Colonic mucosa (tissue), 4 donors: ENCODE measurements around the gene CHST14. TPM values are rescaled to one million over a fixed set of nuclear protein-coding genes. Genes with fewer than 3 reads are reported as not detected.
A peak's percentile ranks its signal among the peaks of the same experiment; 100 is the strongest.

Source experiments
- DNase-seq: peaks from one replicate; pipeline ENCODE4 v3.0.0-alpha.2; 2020
- H3K27ac ChIP-seq: fragments of 200-600 bp; one replicate; pipeline ENCODE4 v1.8.0; 2021
- H3K27me3 ChIP-seq: fragments of 200-600 bp; one replicate; pipeline ENCODE4 v1.8.0; 2021
- H3K36me3 ChIP-seq: fragments of 200-600 bp; one replicate; pipeline ENCODE4 v1.8.0; 2021
- H3K4me1 ChIP-seq: fragments of 200-600 bp; one replicate; pipeline ENCODE4 v1.8.0; 2021; ENCODE audit warnings: mild to moderate bottlenecking
- H3K4me3 ChIP-seq: fragments of 200-600 bp; one replicate; pipeline ENCODE4 v1.8.0; 2021
- H3K9ac ChIP-seq, 2 donors: one replicate each; pipeline ENCODE4 v1.7.0; 2013; ENCODE audit warnings: control low read depth in 2 of 2, low read depth in 2 of 2, low read length in 2 of 2
- H3K9me3 ChIP-seq: fragments of 200-600 bp; one replicate; pipeline ENCODE4 v1.8.0; 2021
- intact Hi-C: fragments of 100-400 bp; cut with DNase I; formaldehyde crosslinking; loops from one replicate; pipeline ENCODE4 v1.14.1; 2022
- total RNA-seq, 2 donors: library from RNA; stranded (reverse); fragmentation: NEBNext Ultra II Directional in 1 of 2; extraction: Animal tissue kit (Norgen Biotek cat#: 25700) in 1 of 2; gene quantifications; one replicate each; pipeline ENCODE4 v1.2.1, GENCODE V29; 2021
- TF ChIP-seq, protein P1 (sequence below): fragments of 200-600 bp; IDR thresholded peaks from one replicate; pipeline ENCODE4 v1.8.0; 2022; ENCODE audit warnings: antibody characterized with exemption, mild to moderate bottlenecking
- donor health status: healthy.
- donor health status: DM: no; HTN: no; CAD: no.
- donor health status: DM: no; HTN: no; CAD: no.

CHST14 gene
- total RNA-seq, 2 donors from 2014 or later, result 3.9 to 4.5 TPM

DNA sequence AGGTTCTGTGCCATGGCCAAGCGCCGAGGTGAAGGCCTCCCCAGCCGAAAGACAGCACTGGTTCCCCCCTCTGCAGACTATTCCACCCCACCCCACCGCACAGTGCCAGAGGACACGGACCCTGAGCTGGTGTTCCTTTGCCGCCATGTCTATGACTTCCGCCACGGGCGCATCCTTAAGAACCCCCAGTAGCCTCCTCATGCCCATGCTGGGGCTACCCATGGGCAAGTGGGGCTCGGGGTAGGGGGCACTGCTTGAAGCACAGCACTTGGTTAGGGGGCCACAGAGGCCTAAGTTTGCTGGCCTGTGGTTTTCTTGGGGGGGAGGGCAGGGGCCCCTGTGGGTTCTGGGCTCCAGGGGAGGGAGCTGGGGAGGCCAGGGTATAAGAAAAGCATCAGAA lies 4.8 kb upstream of the CHST14 start:
- Histone ChIP-seq H3K36me3 (peaks cover 5% of the 10 kb centered on the region), H3K9ac (no peak overlapping the region), H3K27me3 (no peaks in the 10 kb centered on the region), H3K4me1 (no peaks in the 10 kb centered on the region), H3K4me3 (no peak overlapping the region), H3K9me3 (no peaks in the 10 kb centered on the region), H3K27ac (no peak overlapping the region)
- intact Hi-C loops, result no loop called here
- TF ChIP-seq, protein P1, sequence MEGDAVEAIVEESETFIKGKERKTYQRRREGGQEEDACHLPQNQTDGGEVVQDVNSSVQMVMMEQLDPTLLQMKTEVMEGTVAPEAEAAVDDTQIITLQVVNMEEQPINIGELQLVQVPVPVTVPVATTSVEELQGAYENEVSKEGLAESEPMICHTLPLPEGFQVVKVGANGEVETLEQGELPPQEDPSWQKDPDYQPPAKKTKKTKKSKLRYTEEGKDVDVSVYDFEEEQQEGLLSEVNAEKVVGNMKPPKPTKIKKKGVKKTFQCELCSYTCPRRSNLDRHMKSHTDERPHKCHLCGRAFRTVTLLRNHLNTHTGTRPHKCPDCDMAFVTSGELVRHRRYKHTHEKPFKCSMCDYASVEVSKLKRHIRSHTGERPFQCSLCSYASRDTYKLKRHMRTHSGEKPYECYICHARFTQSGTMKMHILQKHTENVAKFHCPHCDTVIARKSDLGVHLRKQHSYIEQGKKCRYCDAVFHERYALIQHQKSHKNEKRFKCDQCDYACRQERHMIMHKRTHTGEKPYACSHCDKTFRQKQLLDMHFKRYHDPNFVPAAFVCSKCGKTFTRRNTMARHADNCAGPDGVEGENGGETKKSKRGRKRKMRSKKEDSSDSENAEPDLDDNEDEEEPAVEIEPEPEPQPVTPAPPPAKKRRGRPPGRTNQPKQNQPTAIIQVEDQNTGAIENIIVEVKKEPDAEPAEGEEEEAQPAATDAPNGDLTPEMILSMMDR, result no peak
- DNase-seq, result no peak

DNA sequence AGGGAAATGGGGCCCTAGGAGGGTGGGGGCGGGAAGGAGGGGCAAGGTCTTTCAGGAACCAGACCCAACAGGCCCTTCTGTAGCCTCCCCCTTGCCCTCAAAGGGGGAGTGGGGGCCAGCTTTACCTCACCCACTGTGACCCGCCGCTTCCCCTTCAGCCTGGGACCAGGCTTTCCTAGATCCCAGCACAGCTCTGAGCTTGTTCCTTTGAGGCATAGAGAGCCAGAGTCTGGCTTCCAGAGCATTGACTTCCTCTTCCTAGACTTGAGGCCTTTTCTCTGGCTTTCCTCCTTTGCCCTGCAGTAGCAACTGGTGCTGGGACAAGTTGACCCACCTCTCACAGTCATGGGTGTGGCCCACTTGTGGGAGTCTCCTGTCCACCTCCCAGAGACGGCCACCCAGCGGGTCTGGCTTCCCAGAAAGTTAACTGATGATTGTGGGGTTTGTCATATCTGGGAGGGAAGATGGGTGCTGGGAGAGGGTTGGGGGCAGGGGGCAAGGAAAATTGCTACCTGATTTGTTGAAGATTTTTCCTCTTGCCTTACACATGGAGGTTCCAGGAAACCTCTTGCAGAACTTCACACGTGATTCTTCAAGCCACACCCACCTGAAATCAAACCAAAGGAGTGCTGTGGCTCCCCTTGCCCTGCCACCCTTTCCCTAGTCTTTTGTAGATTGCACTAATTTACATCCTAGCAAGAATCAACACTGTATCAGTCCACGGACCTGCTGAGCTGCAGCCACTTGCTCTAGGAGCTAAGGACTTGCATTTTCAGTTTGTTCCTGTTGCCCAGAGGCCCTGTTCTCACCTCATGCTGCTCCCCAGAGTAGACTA lies 4.1 kb upstream of the CHST14 start:
- Histone ChIP-seq H3K27ac (no peak overlapping the region), H3K9ac (no peak overlapping the region), H3K4me3 (no peak overlapping the region), H3K36me3 (peaks cover 5% of the 10 kb centered on the region), H3K27me3 (no peaks in the 10 kb centered on the region), H3K4me1 (no peaks in the 10 kb centered on the region), H3K9me3 (no peaks in the 10 kb centered on the region)
- TF ChIP-seq, protein P1, result no peak
- no peak for DNase-seq
- intact Hi-C loops, result no loop called here

DNA sequence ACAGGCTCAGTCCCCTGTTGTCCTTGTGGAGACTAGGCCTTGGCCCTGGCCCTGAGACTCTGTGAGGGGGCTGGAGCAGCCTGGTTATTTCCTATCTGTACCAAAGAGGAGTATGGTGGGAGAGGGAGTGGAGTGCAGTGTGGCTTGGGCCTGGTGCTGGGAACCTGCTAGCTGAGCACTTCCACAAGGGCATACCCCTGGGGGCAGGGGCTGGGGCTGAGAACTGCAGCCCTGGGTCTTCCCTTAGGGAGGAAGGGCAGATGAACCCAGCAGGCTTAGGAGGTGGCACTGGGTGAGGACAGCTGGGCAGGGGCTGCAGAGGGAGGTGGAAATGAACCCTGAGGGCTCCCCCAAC lies 3.5 kb upstream of the CHST14 start:
- peaks cover 5% of the 10 kb centered on the region for H3K36me3 ChIP-seq
- no peak overlapping the region for H3K9ac ChIP-seq
- TF ChIP-seq, protein P1, result no peak
- intact Hi-C loops, result no loop called here
- no peaks in the 10 kb centered on the region for H3K9me3 ChIP-seq
- no peaks in the 10 kb centered on the region for H3K27me3 ChIP-seq
- no peak overlapping the region for H3K27ac ChIP-seq
- H3K4me3 ChIP-seq, result no peak overlapping the region
- H3K4me1 ChIP-seq, result no peaks in the 10 kb centered on the region
- no peak for DNase-seq

DNA sequence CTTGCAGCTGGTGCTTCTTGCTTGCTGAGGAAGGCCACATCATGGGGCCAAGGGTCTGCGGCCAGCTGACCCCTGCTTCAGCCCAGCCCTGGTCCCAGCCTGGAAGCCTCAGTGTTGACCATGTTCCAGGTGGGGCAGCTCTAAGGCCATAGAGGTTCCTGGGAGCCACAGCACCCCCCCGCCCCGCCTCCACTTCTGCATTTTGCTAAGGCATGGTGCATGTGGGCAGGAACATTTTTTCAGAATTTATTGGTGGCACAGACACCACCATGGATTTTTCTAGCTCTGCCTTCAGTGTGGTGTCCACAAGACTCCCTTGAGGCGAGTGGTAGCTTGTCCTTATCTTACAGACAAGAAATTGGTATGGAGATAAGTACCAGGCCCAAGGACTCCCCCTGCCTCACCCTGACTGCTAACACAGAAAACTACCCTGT lies 1.9 kb upstream of the CHST14 start:
- Histone ChIP-seq H3K27me3 (no peaks in the 10 kb centered on the region), H3K4me3 (no peak overlapping the region), H3K9me3 (no peaks in the 10 kb centered on the region), H3K9ac (no peak overlapping the region), H3K4me1 (no peaks in the 10 kb centered on the region), H3K36me3 (peaks cover 5% of the 10 kb centered on the region), H3K27ac (no peak overlapping the region)
- intact Hi-C loops, result no loop called here
- TF ChIP-seq, protein P1, result no peak
- no peak for DNase-seq

DNA sequence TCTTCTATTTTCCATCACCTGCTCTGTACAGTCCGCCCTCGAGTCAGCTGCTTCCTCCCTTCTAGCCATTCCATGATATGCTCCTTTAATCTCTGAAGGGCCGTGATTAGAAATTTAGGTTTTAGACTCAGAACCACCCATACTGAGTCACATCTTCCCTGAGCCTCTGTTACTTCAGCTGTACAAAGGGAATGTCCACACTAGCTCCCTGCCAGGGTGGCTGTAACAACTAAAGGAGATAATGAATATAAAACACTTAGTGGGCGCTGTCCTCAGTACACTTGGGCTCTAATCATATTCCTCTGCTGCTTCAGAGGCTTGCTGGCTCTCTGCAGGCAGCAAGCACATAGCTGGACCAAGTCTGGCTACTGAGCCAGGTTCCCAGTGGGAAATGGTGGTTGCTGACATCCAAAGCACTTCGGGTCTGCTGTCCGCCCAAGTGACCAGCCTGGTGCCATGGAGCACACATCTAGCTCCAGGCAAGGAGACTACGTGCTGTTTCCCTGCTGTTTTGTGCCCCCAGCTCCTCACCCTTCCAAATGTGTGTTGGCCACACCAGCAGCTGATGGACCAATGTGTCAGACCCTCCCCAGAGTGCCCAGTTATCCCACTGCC lies 901 bp upstream of the CHST14 start:
- DNase-seq, result no peak
- no peak overlapping the region for H3K27ac ChIP-seq
- no peaks in the 10 kb centered on the region for H3K9me3 ChIP-seq
- TF ChIP-seq, protein P1, result no peak
- intact Hi-C loops, result no loop called here
- H3K4me3 ChIP-seq, result no peak overlapping the region
- H3K27me3 ChIP-seq, result no peaks in the 10 kb centered on the region
- H3K36me3 ChIP-seq, result peaks cover under 1% of the 10 kb centered on the region
- H3K9ac ChIP-seq, result peak overlapping the region; percentile 64 to 79
- H3K4me1 ChIP-seq, result no peaks in the 10 kb centered on the region
